Measurements from ENCODE around the gene RALGPS1.

Gene RALGPS1

DNA sequence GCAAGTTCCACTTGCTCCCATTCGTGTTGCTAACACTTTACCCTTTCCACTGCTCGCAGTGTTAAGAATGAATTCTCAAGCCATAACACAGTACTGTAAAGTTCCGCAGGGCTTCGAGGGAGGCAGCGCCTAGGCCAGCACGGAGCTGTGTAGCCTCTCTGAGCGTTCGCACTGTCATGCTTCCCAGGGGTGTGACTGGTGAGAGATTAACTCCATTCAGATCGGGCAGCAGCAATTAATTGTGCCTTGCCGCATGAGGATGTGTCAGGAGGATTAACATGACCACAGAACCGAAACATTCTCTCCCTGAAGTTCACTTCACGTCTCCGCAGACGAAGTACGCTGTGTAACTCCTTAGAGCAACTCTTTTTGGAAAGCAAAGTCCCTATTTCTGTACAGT lies 30.9 kb upstream of the RALGPS1 start:
- H3K36me3 ChIP-seq (ENCODE audit: control insufficient read depth, insufficient read depth, low read length) = peaks cover 16% of the 10 kb centered on the region
- no peak overlapping the region for H3K9ac ChIP-seq (ENCODE audit: low read length)
- no peaks in the 10 kb centered on the region for H3K4me1 ChIP-seq (ENCODE audit: control insufficient read depth, insufficient read depth, low read length)
- no peak overlapping the region for H3K27ac ChIP-seq (ENCODE audit: low read depth, low read length)
- no peak overlapping the region for H3K4me3 ChIP-seq (ENCODE audit: low read length)
- H3K27me3 ChIP-seq (ENCODE audit: control insufficient read depth, insufficient read depth, low read length) = no peaks in the 10 kb centered on the region

DNA sequence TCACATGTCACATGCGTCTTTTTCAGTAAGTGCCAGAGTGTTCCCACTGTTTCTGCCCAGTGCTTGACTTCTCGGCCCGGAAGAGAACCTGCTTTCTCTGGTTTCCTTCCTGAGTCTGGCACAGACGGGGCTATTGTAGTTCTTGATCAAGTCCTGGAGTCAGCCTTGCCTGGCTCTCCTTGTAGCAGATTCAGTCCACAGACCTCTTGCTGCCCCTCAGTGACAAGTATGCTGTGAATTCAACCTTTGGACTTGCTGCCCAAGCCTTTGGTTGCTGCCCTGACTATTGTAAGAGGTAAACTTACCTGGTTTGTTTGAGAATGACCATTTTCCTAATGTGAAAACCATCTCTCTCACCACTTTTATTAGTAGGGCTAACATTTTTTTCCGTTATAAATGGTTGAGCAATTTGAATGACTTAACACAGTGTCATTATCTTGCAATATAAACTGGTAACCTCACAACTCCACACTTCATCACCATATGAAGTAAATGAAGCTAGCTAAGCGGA lies 29.4 kb upstream of the RALGPS1 start:
- no peaks in the 10 kb centered on the region for H3K27me3 ChIP-seq (ENCODE audit: control insufficient read depth, insufficient read depth, low read length)
- H3K36me3 ChIP-seq (ENCODE audit: control insufficient read depth, insufficient read depth, low read length) = peaks cover 13% of the 10 kb centered on the region
- no peak overlapping the region for H3K9ac ChIP-seq (ENCODE audit: low read length)
- no peaks in the 10 kb centered on the region for H3K4me1 ChIP-seq (ENCODE audit: control insufficient read depth, insufficient read depth, low read length)
- H3K4me3 ChIP-seq (ENCODE audit: low read length) = no peak overlapping the region
- no peak overlapping the region for H3K27ac ChIP-seq (ENCODE audit: low read depth, low read length)

DNA sequence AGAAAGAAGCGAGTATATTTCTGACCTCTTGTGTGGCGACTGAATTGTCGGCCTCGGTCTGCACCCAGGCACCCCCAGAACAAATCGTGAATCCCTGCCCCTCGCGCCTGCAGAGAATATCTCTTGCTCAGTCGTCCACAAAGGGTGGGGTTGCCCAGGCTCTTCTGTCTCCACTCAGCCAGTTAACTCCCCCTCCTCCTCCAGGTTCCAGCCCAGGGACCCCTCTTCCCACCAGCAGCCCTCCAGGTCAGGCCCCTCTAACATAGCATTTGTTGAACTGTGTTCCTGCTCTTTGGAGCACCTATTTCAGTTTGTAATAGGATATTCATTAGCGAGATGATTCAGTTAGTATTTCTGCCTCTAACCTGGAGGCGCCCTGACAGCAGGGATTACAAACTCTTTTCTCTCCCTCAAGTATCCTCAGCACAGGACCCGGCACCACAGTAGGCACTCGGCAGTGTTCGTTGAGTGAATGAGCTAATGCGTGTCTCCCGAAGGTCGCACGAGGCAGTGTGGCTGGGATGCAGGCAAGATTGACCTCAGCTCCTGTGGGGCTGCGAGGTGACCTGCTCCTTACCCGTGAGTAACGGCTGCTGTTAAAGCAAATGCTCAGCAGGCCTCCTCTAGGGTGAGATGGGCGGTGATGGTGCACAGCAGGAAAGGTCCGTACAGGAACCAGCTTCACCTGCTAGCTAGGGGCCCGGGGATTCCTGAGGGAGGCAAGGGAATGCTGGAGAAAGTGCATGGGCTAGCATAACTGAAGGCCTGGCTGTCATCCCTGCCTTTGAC lies 28.4 kb upstream of the RALGPS1 start:
- H3K4me3 ChIP-seq (ENCODE audit: low read length) = no peak overlapping the region
- no peak overlapping the region for H3K9ac ChIP-seq (ENCODE audit: low read length)
- H3K27me3 ChIP-seq (ENCODE audit: control insufficient read depth, insufficient read depth, low read length) = no peaks in the 10 kb centered on the region
- no peaks in the 10 kb centered on the region for H3K4me1 ChIP-seq (ENCODE audit: control insufficient read depth, insufficient read depth, low read length)
- H3K27ac ChIP-seq (ENCODE audit: low read depth, low read length) = no peak overlapping the region
- peaks cover 4% of the 10 kb centered on the region for H3K36me3 ChIP-seq (ENCODE audit: control insufficient read depth, insufficient read depth, low read length)

DNA sequence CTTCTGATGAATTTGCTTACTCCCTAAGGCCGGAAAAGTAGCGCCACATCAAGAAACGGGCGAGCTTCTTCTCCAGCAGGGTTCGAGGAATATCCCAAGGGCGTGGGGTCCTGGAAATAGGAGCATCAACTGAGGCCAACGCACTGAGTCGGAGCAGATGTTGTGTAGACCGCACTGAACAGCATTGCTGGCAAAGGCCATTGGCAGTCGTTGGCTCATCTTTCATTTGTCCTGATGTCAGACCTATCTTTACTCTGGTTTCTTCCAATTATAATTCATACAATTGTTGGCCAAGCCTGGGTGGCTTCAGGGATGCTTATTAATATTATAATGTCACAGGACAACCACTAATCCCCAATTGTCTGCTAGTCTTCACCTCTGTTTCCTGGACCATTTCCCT lies 27.7 kb upstream of the RALGPS1 start:
- Histone ChIP-seq H3K4me3 (ENCODE audit: low read length) (no peak overlapping the region), H3K36me3 (ENCODE audit: control insufficient read depth, insufficient read depth, low read length) (peaks cover 4% of the 10 kb centered on the region), H3K27me3 (ENCODE audit: control insufficient read depth, insufficient read depth, low read length) (no peaks in the 10 kb centered on the region), H3K4me1 (ENCODE audit: control insufficient read depth, insufficient read depth, low read length) (no peaks in the 10 kb centered on the region), H3K9ac (ENCODE audit: low read length) (no peak overlapping the region), H3K27ac (ENCODE audit: low read depth, low read length) (no peak overlapping the region)

DNA sequence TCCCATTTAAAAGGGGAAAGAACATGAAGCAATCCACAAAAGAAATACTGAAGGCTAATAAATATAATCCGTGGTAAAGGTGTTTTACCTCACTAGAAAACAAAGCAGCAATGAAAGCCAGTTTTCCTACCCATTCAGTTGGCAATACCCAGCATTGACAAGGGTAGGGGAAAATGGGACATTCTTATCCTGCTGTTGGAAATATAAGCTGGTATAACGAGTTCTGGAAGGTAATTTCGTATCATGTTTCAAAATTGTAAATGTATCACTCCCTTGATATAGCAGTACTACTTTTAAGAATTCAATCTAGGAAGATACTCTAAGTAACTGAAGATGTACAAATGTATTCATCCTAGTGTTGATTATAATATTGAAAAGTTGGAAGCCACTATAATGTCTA lies 22.9 kb upstream of the RALGPS1 start:
- H3K4me1 ChIP-seq (ENCODE audit: control insufficient read depth, insufficient read depth, low read length) = no peaks in the 10 kb centered on the region
- H3K27me3 ChIP-seq (ENCODE audit: control insufficient read depth, insufficient read depth, low read length) = no peaks in the 10 kb centered on the region
- H3K27ac ChIP-seq (ENCODE audit: low read depth, low read length) = no peak overlapping the region
- no peak overlapping the region for H3K4me3 ChIP-seq (ENCODE audit: low read length)
- no peak overlapping the region for H3K9ac ChIP-seq (ENCODE audit: low read length)
- no peaks in the 10 kb centered on the region for H3K36me3 ChIP-seq (ENCODE audit: control insufficient read depth, insufficient read depth, low read length)

DNA sequence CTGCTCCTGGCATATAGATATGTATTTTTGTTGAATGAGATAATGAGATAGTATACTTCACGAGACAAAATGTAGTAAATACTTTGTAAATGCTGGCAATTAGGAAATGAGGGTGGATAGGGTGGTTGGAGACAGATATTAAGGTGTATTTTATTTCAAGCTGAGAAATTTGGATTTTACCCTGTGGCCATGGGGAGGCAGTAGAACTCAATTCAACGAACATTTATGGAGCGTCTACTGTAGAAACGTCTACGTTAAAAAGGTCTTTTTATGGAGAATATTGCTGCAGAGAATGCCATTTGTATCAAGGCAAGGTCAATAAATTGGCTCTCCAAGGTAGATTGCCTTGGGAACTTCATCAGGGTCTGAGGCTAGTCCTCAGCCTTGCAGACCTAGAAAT lies 21.5 kb upstream of the RALGPS1 start:
- Histone ChIP-seq H3K27me3 (ENCODE audit: control insufficient read depth, insufficient read depth, low read length) (no peaks in the 10 kb centered on the region), H3K36me3 (ENCODE audit: control insufficient read depth, insufficient read depth, low read length) (no peaks in the 10 kb centered on the region), H3K4me3 (ENCODE audit: low read length) (no peak overlapping the region), H3K9ac (ENCODE audit: low read length) (no peak overlapping the region), H3K27ac (ENCODE audit: low read depth, low read length) (no peak overlapping the region), H3K4me1 (ENCODE audit: control insufficient read depth, insufficient read depth, low read length) (no peaks in the 10 kb centered on the region)

DNA sequence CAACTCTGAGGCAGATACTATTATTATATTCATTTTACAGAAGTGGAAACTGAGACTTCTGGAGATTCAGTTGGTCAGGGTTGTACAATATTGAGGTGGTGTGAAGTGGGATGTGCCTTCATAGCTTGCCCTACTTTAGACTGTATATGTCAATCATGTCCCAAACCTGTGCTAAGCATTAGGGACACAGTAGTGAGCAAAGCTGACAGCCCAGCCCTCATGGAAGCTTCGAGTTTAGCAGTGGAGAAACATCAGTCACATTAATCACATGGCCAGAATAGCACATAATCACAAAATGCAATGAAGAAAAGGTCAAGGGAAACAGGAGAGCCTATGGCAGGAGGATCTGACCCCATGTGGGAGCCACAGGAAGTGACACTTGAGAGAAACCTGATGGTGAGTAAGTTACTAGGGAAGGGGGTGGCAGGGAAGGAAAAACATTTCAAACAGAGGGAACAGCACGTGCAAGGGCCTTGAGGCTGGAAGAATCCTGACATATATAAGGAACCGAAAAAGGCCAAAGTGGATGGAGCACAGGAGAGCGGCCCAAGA lies 20.5 kb upstream of the RALGPS1 start:
- no peaks in the 10 kb centered on the region for H3K36me3 ChIP-seq (ENCODE audit: control insufficient read depth, insufficient read depth, low read length)
- H3K9ac ChIP-seq (ENCODE audit: low read length) = no peak overlapping the region
- H3K27me3 ChIP-seq (ENCODE audit: control insufficient read depth, insufficient read depth, low read length) = no peaks in the 10 kb centered on the region
- H3K4me3 ChIP-seq (ENCODE audit: low read length) = no peak overlapping the region
- no peak overlapping the region for H3K27ac ChIP-seq (ENCODE audit: low read depth, low read length)
- H3K4me1 ChIP-seq (ENCODE audit: control insufficient read depth, insufficient read depth, low read length) = no peaks in the 10 kb centered on the region

DNA sequence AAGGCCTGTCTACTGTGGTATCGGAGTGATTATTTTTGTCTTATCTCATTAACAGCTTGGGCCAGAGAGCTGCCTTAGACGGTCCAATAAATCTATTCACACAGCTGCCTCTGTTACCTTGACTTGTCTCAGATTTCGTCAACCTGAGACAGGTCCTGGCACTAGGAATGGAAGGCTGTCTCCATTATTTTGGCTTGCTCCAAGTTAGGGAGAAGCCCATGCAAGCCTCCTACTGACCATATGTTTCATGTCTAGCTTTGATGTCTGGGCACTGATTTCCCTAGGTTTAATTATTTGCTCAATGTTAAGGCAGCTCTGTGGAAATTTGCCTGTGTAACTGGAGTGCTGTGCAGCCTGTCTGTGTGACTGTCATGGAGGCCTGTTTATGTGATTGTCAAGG lies 12.4 kb upstream of the RALGPS1 start:
- Histone ChIP-seq H3K27ac (ENCODE audit: low read depth, low read length) (no peak overlapping the region), H3K36me3 (ENCODE audit: control insufficient read depth, insufficient read depth, low read length) (no peaks in the 10 kb centered on the region), H3K9ac (ENCODE audit: low read length) (no peak overlapping the region), H3K4me3 (ENCODE audit: low read length) (no peak overlapping the region), H3K4me1 (ENCODE audit: control insufficient read depth, insufficient read depth, low read length) (no peaks in the 10 kb centered on the region), H3K27me3 (ENCODE audit: control insufficient read depth, insufficient read depth, low read length) (no peaks in the 10 kb centered on the region)

DNA sequence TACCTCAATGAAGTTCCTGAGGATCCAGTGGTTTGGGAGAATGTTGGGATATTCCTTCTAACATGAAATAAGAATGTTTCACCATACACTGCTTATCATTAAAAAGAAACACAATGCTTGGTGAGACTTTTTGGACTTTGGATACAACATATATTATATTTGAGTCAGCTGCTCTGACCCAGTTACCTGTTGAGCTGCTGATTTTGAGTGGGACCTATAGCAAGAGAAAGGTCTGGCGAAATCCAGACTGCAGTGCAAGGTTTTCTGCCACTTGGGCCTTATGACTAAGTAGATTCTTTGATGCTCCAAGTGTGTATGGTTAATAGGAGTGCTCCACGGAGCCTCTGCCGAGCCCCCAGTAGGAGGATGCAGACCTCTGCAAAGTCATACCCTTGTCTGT lies 10.0 kb upstream of the RALGPS1 start:
- Histone ChIP-seq H3K4me3 (ENCODE audit: low read length) (no peak overlapping the region), H3K27me3 (ENCODE audit: control insufficient read depth, insufficient read depth, low read length) (no peaks in the 10 kb centered on the region), H3K27ac (ENCODE audit: low read depth, low read length) (no peak overlapping the region), H3K36me3 (ENCODE audit: control insufficient read depth, insufficient read depth, low read length) (no peaks in the 10 kb centered on the region), H3K4me1 (ENCODE audit: control insufficient read depth, insufficient read depth, low read length) (no peaks in the 10 kb centered on the region), H3K9ac (ENCODE audit: low read length) (no peak overlapping the region)

DNA sequence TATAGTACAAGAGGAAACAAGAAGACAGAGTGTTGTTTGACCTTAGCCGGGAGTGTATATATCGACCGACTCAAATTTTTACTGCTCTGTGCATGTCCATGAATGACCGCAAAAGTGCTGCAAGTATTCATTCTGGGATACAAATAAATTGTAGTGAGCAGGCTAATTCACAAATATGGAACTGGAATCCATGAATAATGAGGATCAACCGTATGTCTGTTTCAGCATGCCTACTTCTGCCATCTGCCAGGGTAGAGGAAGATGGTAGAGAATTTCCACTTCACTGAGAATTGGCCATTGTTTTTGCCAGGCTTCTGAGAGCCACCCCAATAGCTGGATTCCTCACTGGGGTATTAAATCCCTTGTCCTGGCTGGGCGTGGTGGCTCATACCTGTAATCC lies 8.5 kb upstream of the RALGPS1 start:
- Histone ChIP-seq H3K4me3 (ENCODE audit: low read length) (no peak overlapping the region), H3K27me3 (ENCODE audit: control insufficient read depth, insufficient read depth, low read length) (no peaks in the 10 kb centered on the region), H3K9ac (ENCODE audit: low read length) (no peak overlapping the region), H3K36me3 (ENCODE audit: control insufficient read depth, insufficient read depth, low read length) (no peaks in the 10 kb centered on the region), H3K4me1 (ENCODE audit: control insufficient read depth, insufficient read depth, low read length) (no peaks in the 10 kb centered on the region), H3K27ac (ENCODE audit: low read depth, low read length) (no peak overlapping the region)

DNA sequence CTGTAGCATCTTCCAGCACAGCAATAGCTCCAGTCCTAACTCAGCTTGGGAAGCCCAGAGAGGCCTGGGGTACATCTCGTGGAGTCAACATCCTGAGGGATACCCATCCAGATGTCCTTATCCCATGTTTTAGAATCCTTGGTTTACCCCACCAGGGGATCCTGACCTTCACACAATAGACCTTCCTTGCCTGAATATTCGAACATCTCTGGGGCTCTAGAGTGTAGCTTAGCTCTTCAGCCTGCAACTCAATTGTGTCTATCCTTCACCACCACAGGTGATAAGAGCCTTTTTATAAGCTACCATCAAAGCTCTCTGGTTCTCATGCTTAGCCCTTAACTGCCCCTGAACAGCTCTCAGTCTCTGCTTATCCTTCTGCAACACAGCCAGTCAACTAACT lies 7.5 kb upstream of the RALGPS1 start:
- H3K36me3 ChIP-seq (ENCODE audit: control insufficient read depth, insufficient read depth, low read length) = no peaks in the 10 kb centered on the region
- no peaks in the 10 kb centered on the region for H3K27me3 ChIP-seq (ENCODE audit: control insufficient read depth, insufficient read depth, low read length)
- no peak overlapping the region for H3K4me3 ChIP-seq (ENCODE audit: low read length)
- H3K27ac ChIP-seq (ENCODE audit: low read depth, low read length) = no peak overlapping the region
- H3K4me1 ChIP-seq (ENCODE audit: control insufficient read depth, insufficient read depth, low read length) = no peaks in the 10 kb centered on the region
- no peak overlapping the region for H3K9ac ChIP-seq (ENCODE audit: low read length)

DNA sequence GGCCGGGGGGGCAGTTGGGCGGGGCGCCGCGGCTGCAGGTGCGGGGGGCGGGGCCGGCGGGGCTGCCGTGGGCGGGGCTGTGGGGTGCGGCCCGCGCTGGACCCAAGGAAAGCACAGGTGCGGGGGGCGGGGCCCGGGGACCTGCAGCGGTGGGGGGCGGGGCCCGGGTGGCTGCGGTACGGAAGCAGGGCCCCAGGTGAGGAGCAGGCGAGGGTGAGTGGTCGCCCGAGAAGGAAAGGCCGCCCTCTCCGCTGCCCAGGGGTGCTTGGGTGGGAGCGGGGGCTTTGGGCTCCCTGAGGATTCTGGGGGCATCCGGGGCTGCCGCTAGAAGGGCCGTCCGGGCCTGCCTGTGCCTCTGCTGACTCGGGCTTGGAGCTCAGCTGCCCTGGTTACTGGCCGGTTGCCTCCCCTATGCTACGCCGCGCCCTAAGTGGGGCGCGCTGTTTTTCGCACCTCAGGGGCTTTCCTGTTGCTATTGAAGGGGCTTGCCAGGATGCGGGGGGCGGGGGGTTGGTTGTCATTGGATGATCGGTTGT lies 767 bp downstream of the RALGPS1 start:
- Histone ChIP-seq H3K27me3 (ENCODE audit: control insufficient read depth, insufficient read depth, low read length) (no peaks in the 10 kb centered on the region), H3K27ac (ENCODE audit: low read depth, low read length) (no peak overlapping the region), H3K9ac (ENCODE audit: low read length) (no peak overlapping the region), H3K4me1 (ENCODE audit: control insufficient read depth, insufficient read depth, low read length) (peaks cover 2% of the 10 kb centered on the region), H3K4me3 (ENCODE audit: low read length) (peak overlapping the region; percentile 66), H3K36me3 (ENCODE audit: control insufficient read depth, insufficient read depth, low read length) (no peaks in the 10 kb centered on the region)
